HG03196 (cell line): ENCODE measurements around the gene SOCS1.
A peak's percentile ranks its signal among the peaks of the same experiment; 100 is the strongest.
"Not testable (repeated sequence)": the region's sequence is repeated elsewhere in the genome, so short reads cannot be mapped to it uniquely, and the experiment has no call there.

Source experiments
- ATAC-seq: cut with Tn5 transposase; IDR thresholded peaks from one replicate; pipeline ENCODE4 v1.9.1; 2021; ENCODE audit not compliant: unreplicated experiment

Gene SOCS1

GRCh38 chr16:11255737-11256660, at the start of gene SOCS1:
Gene SOCS1 (minus strand): TSS chr16:11256204. CDS start chr16:11255478, 726 bp downstream.
- ATAC-seq, result peak; percentile 45

- no peak for ATAC-seq
Observed at GRCh38 chr16:11303405-11304138, 47.6 kb upstream of the SOCS1 start.

- ATAC-seq, result no peak
Observed at GRCh38 chr16:11302977-11303376, 47.0 kb upstream of the SOCS1 start.

GRCh38 chr16:11301645-11302501, 45.9 kb upstream of the SOCS1 start:
- ATAC-seq, result no peak

- ATAC-seq, result no peak
Observed at GRCh38 chr16:11300560-11300892, 44.5 kb upstream of the SOCS1 start.

- ATAC-seq, result no peak
Observed at GRCh38 chr16:11299865-11300559, 44.0 kb upstream of the SOCS1 start.

- ATAC-seq, result peak; percentile 32
Observed at GRCh38 chr16:11298950-11299547, 43.0 kb upstream of the SOCS1 start.

GRCh38 chr16:11298143-11298900, 42.3 kb upstream of the SOCS1 start:
- peak; percentile 7 for ATAC-seq

- peak; percentile 81 for ATAC-seq
Observed at GRCh38 chr16:11297492-11298142, 41.6 kb upstream of the SOCS1 start.

- peak; percentile 16 for ATAC-seq
Observed at GRCh38 chr16:11296706-11297491, 40.9 kb upstream of the SOCS1 start.

- no peak for ATAC-seq
Observed at GRCh38 chr16:11296351-11296705, 40.3 kb upstream of the SOCS1 start.

GRCh38 chr16:11295672-11296071, 39.7 kb upstream of the SOCS1 start:
- ATAC-seq, result no peak

GRCh38 chr16:11292076-11292748, 36.2 kb upstream of the SOCS1 start:
- no peak for ATAC-seq

- no peak for ATAC-seq
Observed at GRCh38 chr16:11291091-11291703, 35.2 kb upstream of the SOCS1 start.

GRCh38 chr16:11290102-11290893, 34.3 kb upstream of the SOCS1 start:
- no peak for ATAC-seq

- ATAC-seq, result not testable (repeated sequence)
Observed at GRCh38 chr16:11289696-11290095, 33.7 kb upstream of the SOCS1 start.
